Adrenal gland (tissue), 5 donors: ENCODE data around the gene LRCH4.

ENCODE experiments used
- CTCF ChIP-seq, 6 experiments: fragments of 450-650 bp in 4 of 6; fragments of 200-600 bp in 2 of 6; sonication (generic) in 1 of 6; IDR thresholded peaks; 1 replicate in 5 of 6; 2 replicates in 1 of 6; pipeline versions ENCODE4 v1.5.1 to v1.8.0; 2016 to 2021; ENCODE audit warnings: antibody characterized with exemption in 6 of 6, mild to moderate bottlenecking in 2 of 6, moderate library complexity in 1 of 6
- POLR2A ChIP-seq, 2 donors: fragments of 450-650 bp; IDR thresholded peaks; one replicate each; pipeline ENCODE4 v1.6.1; 2017; ENCODE audit warnings: antibody characterized with exemption in 2 of 2, mild to moderate bottlenecking in 2 of 2, moderate library complexity in 1 of 2
- donor health status: DM: no; HTN: no; CAD: no.

- no peak for TF ChIP-seq CTCF (IDR thresholded peaks at IDR 0.05)
- peak in 1 of 2 donors; percentile 15 for TF ChIP-seq POLR2A (IDR thresholded peaks at IDR 0.05)
Measured at GRCh38 chr7:100567031-100567730, 18.7 kb downstream of the LRCH4 start.
